Spleen (tissue), 11 donors: ENCODE measurements around the gene H2AZ1. TPM values are rescaled to one million over a fixed set of nuclear protein-coding genes. Genes with fewer than 3 reads are reported as not detected.

Source experiments
- DNase-seq: peaks from one replicate; pipeline ENCODE4 v3.0.0-alpha.2; 2020
- H3K27ac ChIP-seq, 8 donors: fragments of 200-600 bp; sonication (generic) in 7 of 8; 1 replicate in 4 of 8; 2 replicates in 4 of 8; pipeline versions ENCODE4 v1.5.0 to v1.8.0; 2016 to 2021; ENCODE audit warnings: inconsistent platforms in 4 of 8, mild to moderate bottlenecking in 4 of 8, moderate library complexity in 1 of 8
- H3K27me3 ChIP-seq, 7 donors: fragments of 200-600 bp; sonication (generic) in 6 of 7; replicated peaks in 1 of 7; 1 replicate in 4 of 7; 2 replicates in 3 of 7; pipeline versions ENCODE4 v1.5.0 to v1.8.0; 2016 to 2021; ENCODE audit warnings: inconsistent platforms in 3 of 7, mild to moderate bottlenecking in 1 of 7
- H3K36me3 ChIP-seq, 6 donors: fragments of 200-600 bp; sonication (generic) in 5 of 6; 1 replicate in 4 of 6; 2 replicates in 2 of 6; pipeline versions ENCODE4 v1.5.0 to v1.8.0; 2016 to 2021; ENCODE audit warnings: inconsistent platforms in 2 of 6
- H3K4me1 ChIP-seq, 6 donors: fragments of 200-600 bp; sonication (generic) in 5 of 6; 1 replicate in 3 of 6; 2 replicates in 3 of 6; pipeline versions ENCODE4 v1.5.0 to v1.8.0; 2016 to 2021; ENCODE audit warnings: inconsistent platforms in 3 of 6
- H3K4me3 ChIP-seq, 8 donors: fragments of 200-600 bp; sonication (generic) in 7 of 8; 1 replicate in 4 of 8; 2 replicates in 4 of 8; pipeline versions ENCODE4 v1.5.0 to v1.8.0; 2016 to 2021; ENCODE audit warnings: inconsistent platforms in 4 of 8, mild to moderate bottlenecking in 4 of 8, moderate library complexity in 2 of 8
- H3K9me3 ChIP-seq, 8 donors: fragments of 200-600 bp; sonication (generic) in 7 of 8; 1 replicate in 4 of 8; 2 replicates in 4 of 8; pipeline versions ENCODE4 v1.5.0 to v1.8.0; 2016 to 2021; ENCODE audit warnings: inconsistent platforms in 4 of 8
- POLR2A ChIP-seq, 3 donors: fragments of 450-650 bp; IDR thresholded peaks; one replicate each; pipeline ENCODE4 v1.5.1; 2017; ENCODE audit warnings: antibody characterized with exemption in 3 of 3, mild to moderate bottlenecking in 1 of 3
- POLR2AphosphoS5 ChIP-seq, 3 donors: sonication (generic); formaldehyde crosslinking; IDR thresholded peaks; one replicate each; pipeline ENCODE4 v1.5.1; 2017; ENCODE audit warnings: antibody characterized with exemption in 3 of 3
- WGBS, 5 donors: extraction: QIAGEN DNeasy Blood & Tissue Kit in 3 of 5; methylation state at CpG; one replicate each; pipeline versions ENCODE4 v1.1.5 to v1.1.7; 2013 to 2018; 5-methylcytosine and 5-hydroxymethylcytosine counted together
- intact Hi-C: fragments of 100-400 bp; cut with DNase I; formaldehyde crosslinking; loops from one replicate; pipeline ENCODE4 v1.15.0; 2023; ENCODE audit warnings: low total_unique reads
- polyA plus RNA-seq, 3 donors: library from polyadenylated mRNA; stranded (reverse); fragments of 200-250 nt; gene quantifications; one replicate each; pipeline ENCODE4 v1.2.1, GENCODE V29; 2013
- total RNA-seq, 7 donors: library from RNA; depleted of rRNA in 3 of 7; stranded (reverse); fragments of >200 nt in 3 of 7; fragmentation: NEBNext Ultra II Directional in 4 of 7; extraction: Animal tissue kit (Norgen Biotek cat#: 25700) in 4 of 7; gene quantifications; one replicate each; pipeline versions ENCODE4 v1.1.0 to v1.2.1, GENCODE V29; 2016 to 2021
- TF ChIP-seq, protein P1 (sequence below), 11 experiments: fragments of 200-600 bp in 7 of 11; fragments of 450-650 bp in 4 of 11; sonication (generic) in 4 of 11; IDR thresholded peaks in 8 of 11; conservative IDR thresholded peaks in 3 of 11; 1 replicate in 7 of 11; 2 replicates in 4 of 11; pipeline versions ENCODE4 v1.4.0 to v1.8.0; 2016 to 2021; ENCODE audit warnings: antibody characterized with exemption in 11 of 11, inconsistent platforms in 4 of 11, mild to moderate bottlenecking in 1 of 11
- donor health status: healthy with polysubstance abuse.
- donor health status: DM: no; HTN: no; CAD: no; lungs with moderate emphysema.
- donor health status: DM: no; HTN: no; CAD: no.
- donor health status: Bipolar disorder and iron deficiency.
- donor health status: healthy.
- donor health status: DM: no; HTN: no; CAD: no.
- donor health status: DM: yes; HTN: yes; CAD: no.

Gene H2AZ1
- total and polyA plus RNA-seq, 10 donors, result 107 to 262 (median 128) TPM

GRCh38 chr4:99987681-99988080 lies 37.6 kb upstream of the H2AZ1 start:
- Histone ChIP-seq H3K27ac (no peak overlapping the region), H3K27me3 (no peaks in the 10 kb centered on the region), H3K9me3 (no peaks in the 10 kb centered on the region), H3K4me3 (no peak overlapping the region), H3K4me1 (no peaks in the 10 kb centered on the region), H3K36me3 (no peaks in the 10 kb centered on the region)
- TF ChIP-seq POLR2A (IDR thresholded peaks at IDR 0.05), result no peak
- TF ChIP-seq, protein P1, sequence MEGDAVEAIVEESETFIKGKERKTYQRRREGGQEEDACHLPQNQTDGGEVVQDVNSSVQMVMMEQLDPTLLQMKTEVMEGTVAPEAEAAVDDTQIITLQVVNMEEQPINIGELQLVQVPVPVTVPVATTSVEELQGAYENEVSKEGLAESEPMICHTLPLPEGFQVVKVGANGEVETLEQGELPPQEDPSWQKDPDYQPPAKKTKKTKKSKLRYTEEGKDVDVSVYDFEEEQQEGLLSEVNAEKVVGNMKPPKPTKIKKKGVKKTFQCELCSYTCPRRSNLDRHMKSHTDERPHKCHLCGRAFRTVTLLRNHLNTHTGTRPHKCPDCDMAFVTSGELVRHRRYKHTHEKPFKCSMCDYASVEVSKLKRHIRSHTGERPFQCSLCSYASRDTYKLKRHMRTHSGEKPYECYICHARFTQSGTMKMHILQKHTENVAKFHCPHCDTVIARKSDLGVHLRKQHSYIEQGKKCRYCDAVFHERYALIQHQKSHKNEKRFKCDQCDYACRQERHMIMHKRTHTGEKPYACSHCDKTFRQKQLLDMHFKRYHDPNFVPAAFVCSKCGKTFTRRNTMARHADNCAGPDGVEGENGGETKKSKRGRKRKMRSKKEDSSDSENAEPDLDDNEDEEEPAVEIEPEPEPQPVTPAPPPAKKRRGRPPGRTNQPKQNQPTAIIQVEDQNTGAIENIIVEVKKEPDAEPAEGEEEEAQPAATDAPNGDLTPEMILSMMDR (IDR thresholded peaks at IDR 0.05 in 8 of 11, conservative IDR thresholded peaks at IDR 0.05 in 3 of 11), result no peak
- no peak for TF ChIP-seq POLR2AphosphoS5 (IDR thresholded peaks at IDR 0.05)
- DNase-seq, result no peak
- intact Hi-C loops, result no loop called here

DNA sequence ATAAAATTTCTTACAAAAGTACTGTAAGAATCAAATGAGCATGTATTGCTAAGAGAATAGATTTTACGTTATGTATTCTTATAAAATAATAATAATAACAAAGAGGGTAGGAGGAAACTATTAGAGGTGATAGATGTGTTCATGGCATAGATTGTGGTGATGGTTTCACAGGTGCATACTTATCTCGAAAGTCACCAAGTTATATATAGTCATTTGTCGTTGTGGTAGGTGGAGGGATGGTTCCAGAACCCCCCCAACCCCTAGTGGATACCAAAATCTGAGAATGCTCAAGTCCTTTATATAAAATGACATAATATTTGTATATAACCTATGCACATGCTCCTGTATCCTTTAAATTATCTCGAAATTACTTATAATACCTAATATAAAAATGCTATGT lies 36.7 kb upstream of the H2AZ1 start:
- no peak for DNase-seq

DNA sequence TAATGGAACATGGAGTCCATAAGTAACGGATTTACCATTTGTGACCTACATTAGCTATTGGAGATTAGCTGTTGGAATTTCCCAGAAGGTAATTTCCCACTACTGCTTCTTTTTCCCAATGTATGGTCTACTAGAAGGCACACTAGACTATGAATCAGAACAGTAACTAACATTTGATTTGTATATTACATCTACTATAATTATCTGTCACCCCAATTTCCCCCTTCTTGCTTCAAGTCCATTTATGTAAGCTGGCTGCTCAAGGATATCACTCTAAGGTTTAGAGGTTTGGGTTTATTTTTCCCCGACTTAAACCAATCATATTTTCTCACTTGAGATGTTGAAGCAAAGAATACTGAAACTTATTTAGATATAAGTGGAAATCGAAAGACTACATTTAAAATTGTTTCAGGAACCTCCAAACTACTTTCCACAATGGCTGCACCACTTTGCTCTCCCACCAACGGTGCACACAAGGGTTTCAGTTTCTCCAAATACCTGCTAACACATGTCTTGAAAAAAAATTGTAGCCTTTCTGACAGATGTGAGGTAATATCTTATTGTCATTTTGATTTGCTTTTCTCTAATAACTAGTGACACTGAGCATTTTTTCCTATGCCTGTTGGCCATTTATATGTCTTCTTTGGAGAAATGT lies 33.3 kb upstream of the H2AZ1 start:
- WGBS, 5 donors, result 60 to 83% (median 73%) methylated on average over 4 of the region's 4 CpGs
- Histone ChIP-seq H3K9me3 (no peaks in the 10 kb centered on the region), H3K27ac (no peak overlapping the region), H3K27me3 (no peaks in the 10 kb centered on the region), H3K36me3 (no peaks in the 10 kb centered on the region), H3K4me1 (no peaks in the 10 kb centered on the region), H3K4me3 (no peak overlapping the region)
- intact Hi-C loops, result no loop called here
- DNase-seq, result no peak
- TF ChIP-seq, protein P1 (IDR thresholded peaks at IDR 0.05 in 8 of 11, conservative IDR thresholded peaks at IDR 0.05 in 3 of 11), result no peak
- TF ChIP-seq POLR2AphosphoS5 (IDR thresholded peaks at IDR 0.05) (no peak), POLR2A (IDR thresholded peaks at IDR 0.05) (no peak)

More for the DNA sequence above, 36.7 kb upstream of the H2AZ1 start:
- Histone ChIP-seq H3K36me3 (no peaks in the 10 kb centered on the region), H3K4me1 (no peaks in the 10 kb centered on the region), H3K27me3 (no peaks in the 10 kb centered on the region), H3K27ac (no peak overlapping the region), H3K9me3 (no peaks in the 10 kb centered on the region), H3K4me3 (no peak overlapping the region)
- TF ChIP-seq POLR2AphosphoS5 (IDR thresholded peaks at IDR 0.05) (no peak), POLR2A (IDR thresholded peaks at IDR 0.05) (no peak)
- TF ChIP-seq, protein P1 (IDR thresholded peaks at IDR 0.05 in 8 of 11, conservative IDR thresholded peaks at IDR 0.05 in 3 of 11), result no peak
- intact Hi-C loops, result no loop called here
- 74 to 86% (median 80%) methylated on average over 4 of the region's 4 CpGs for WGBS, 5 donors

GRCh38 chr4:99979872-99980271 lies 29.8 kb upstream of the H2AZ1 start:
- Histone ChIP-seq H3K9me3 (peaks cover 0 to 25% (median 0%) of the 10 kb centered on the region in 8 donors), H3K4me1 (no peaks in the 10 kb centered on the region), H3K27ac (no peak overlapping the region), H3K27me3 (no peaks in the 10 kb centered on the region), H3K4me3 (no peak overlapping the region), H3K36me3 (no peaks in the 10 kb centered on the region)
- intact Hi-C loops, result no loop called here
- no peak for TF ChIP-seq POLR2AphosphoS5 (IDR thresholded peaks at IDR 0.05)
- TF ChIP-seq, protein P1 (IDR thresholded peaks at IDR 0.05 in 8 of 11, conservative IDR thresholded peaks at IDR 0.05 in 3 of 11), result no peak
- no peak for TF ChIP-seq POLR2A (IDR thresholded peaks at IDR 0.05)
- DNase-seq, result no peak
